ENCODE results near the gene TPRG1L. TPM values are rescaled to one million over a fixed set of nuclear protein-coding genes. Genes with fewer than 3 reads are reported as not detected.

Gene TPRG1L
- total RNA-seq, 2 experiments from 2014 or later = 9.2 to 10.4 TPM

GRCh38 chr1:3604997-3605823 lies 19.6 kb upstream of the TPRG1L start:
- ChIA-PET POLR2A (no interaction called here), CTCF (no interaction called here)
- Mint-ChIP-seq H3K4me1 (ENCODE audit: low read depth) (no peaks in the 10 kb centered on the region), H3K27ac (no peak overlapping the region), H3K36me3 (no peaks in the 10 kb centered on the region), H3K9me3 (no peaks in the 10 kb centered on the region), H3K4me3 (no peak overlapping the region), H3K27me3 (peaks cover 7% of the 10 kb centered on the region)
- intact Hi-C loops (cut with micrococcal nuclease) = no loop called here
- no peak for DNase-seq

GRCh38 chr1:3606779-3607702 lies 17.8 kb upstream of the TPRG1L start:
- H3K4me3 Mint-ChIP-seq = no peak overlapping the region
- DNase-seq = no peak
- CTCF ChIA-PET = interaction anchor here (1.4 to 1.5 kb wide), 2 partner anchors 7 to 12 kb away, joined by 4 to 6 read pairs; no protein-coding TSS in a partner anchor
- H3K27ac Mint-ChIP-seq = no peak overlapping the region
- no peaks in the 10 kb centered on the region for H3K36me3 Mint-ChIP-seq
- POLR2A ChIA-PET = no interaction called here
- H3K4me1 Mint-ChIP-seq (ENCODE audit: low read depth) = peaks cover 7% of the 10 kb centered on the region
- H3K9me3 Mint-ChIP-seq = no peaks in the 10 kb centered on the region
- intact Hi-C loops (cut with micrococcal nuclease) = no loop called here
- H3K27me3 Mint-ChIP-seq = peaks cover 14% of the 10 kb centered on the region

GRCh38 chr1:3607703-3608065 lies 17.1 kb upstream of the TPRG1L start:
- intact Hi-C loops (cut with micrococcal nuclease) = no loop called here
- ChIA-PET POLR2A (no interaction called here), CTCF (no interaction called here)
- Mint-ChIP-seq H3K4me1 (ENCODE audit: low read depth) (peaks cover 7% of the 10 kb centered on the region), H3K4me3 (no peak overlapping the region), H3K36me3 (no peaks in the 10 kb centered on the region), H3K27me3 (peaks cover 16% of the 10 kb centered on the region), H3K9me3 (no peaks in the 10 kb centered on the region), H3K27ac (no peak overlapping the region)
- no peak for DNase-seq

GRCh38 chr1:3608154-3608553 lies 16.7 kb upstream of the TPRG1L start:
- intact Hi-C loops (cut with micrococcal nuclease) = no loop called here
- Mint-ChIP-seq H3K4me1 (ENCODE audit: low read depth) (peaks cover 7% of the 10 kb centered on the region), H3K27me3 (peaks cover 16% of the 10 kb centered on the region), H3K4me3 (no peak overlapping the region), H3K36me3 (no peaks in the 10 kb centered on the region), H3K9me3 (no peaks in the 10 kb centered on the region), H3K27ac (no peak overlapping the region)
- no peak for DNase-seq
- ChIA-PET POLR2A (no interaction called here), CTCF (no interaction called here)

- ChIA-PET CTCF (interaction anchor here (1.4 kb wide), 1 partner anchor 12 kb away, joined by 3 read pairs; no protein-coding TSS in a partner anchor), POLR2A (no interaction called here)
- Mint-ChIP-seq H3K27ac (no peak overlapping the region), H3K9me3 (no peaks in the 10 kb centered on the region), H3K27me3 (peaks cover 16% of the 10 kb centered on the region), H3K36me3 (no peaks in the 10 kb centered on the region), H3K4me3 (no peak overlapping the region), H3K4me1 (ENCODE audit: low read depth) (peaks cover 7% of the 10 kb centered on the region)
- DNase-seq = no peak
- intact Hi-C loops (cut with micrococcal nuclease) = no loop called here
These were observed 15.6 kb upstream of the TPRG1L start for GRCh38 chr1:3609016-3609768.

- POLR2A ChIA-PET = no interaction called here
- no peak overlapping the region for H3K27ac Mint-ChIP-seq
- intact Hi-C loops (cut with micrococcal nuclease) = no loop called here
- DNase-seq = no peak
- no peaks in the 10 kb centered on the region for H3K36me3 Mint-ChIP-seq
- H3K4me1 Mint-ChIP-seq (ENCODE audit: low read depth) = peaks cover 7% of the 10 kb centered on the region
- no peaks in the 10 kb centered on the region for H3K9me3 Mint-ChIP-seq
- peaks cover 16% of the 10 kb centered on the region for H3K27me3 Mint-ChIP-seq
- no peak overlapping the region for H3K4me3 Mint-ChIP-seq
- CTCF ChIA-PET = interaction anchor here (1.4 kb wide), 1 partner anchor 11 kb away, joined by 3 read pairs; no protein-coding TSS in a partner anchor
These were observed 14.9 kb upstream of the TPRG1L start for GRCh38 chr1:3609769-3610526.

GRCh38 chr1:3610527-3611169 lies 14.2 kb upstream of the TPRG1L start:
- no peak overlapping the region for H3K27ac Mint-ChIP-seq
- H3K9me3 Mint-ChIP-seq = no peaks in the 10 kb centered on the region
- peaks cover 7% of the 10 kb centered on the region for H3K4me1 Mint-ChIP-seq (ENCODE audit: low read depth)
- DNase-seq = no peak
- CTCF ChIA-PET = interaction anchor here (1.4 kb wide), 1 partner anchor 11 kb away, joined by 3 read pairs; no protein-coding TSS in a partner anchor
- intact Hi-C loops (cut with micrococcal nuclease) = no loop called here
- H3K4me3 Mint-ChIP-seq = peak overlapping the region; percentile 18
- POLR2A ChIA-PET = no interaction called here
- no peaks in the 10 kb centered on the region for H3K36me3 Mint-ChIP-seq
- peaks cover 16% of the 10 kb centered on the region for H3K27me3 Mint-ChIP-seq

GRCh38 chr1:3611170-3612019 lies 13.4 kb upstream of the TPRG1L start, which contains the start of gene MEGF6:
MEGF6 (minus strand) TSS chr1:3611508; CDS start chr1:3611268, 240 bp downstream.
- intact Hi-C loops (cut with micrococcal nuclease) = no loop called here
- Mint-ChIP-seq H3K27ac (no peak within 1 kb of the TSS), H3K27me3 (peaks cover 16% of the 10 kb centered on the region), H3K9me3 (no peaks in the 10 kb centered on the region), H3K36me3 (no peaks in the 10 kb centered on the region), H3K4me3 (peak within 1 kb of the TSS; percentile 52), H3K4me1 (ENCODE audit: low read depth) (peaks cover 7% of the 10 kb centered on the region)
- ChIA-PET POLR2A (no interaction called here), CTCF (no interaction called here)
- peak; percentile 63 for DNase-seq

GRCh38 chr1:3612123-3612522 lies 12.7 kb upstream of the TPRG1L start:
- CTCF ChIA-PET = no interaction called here
- H3K9me3 Mint-ChIP-seq = no peaks in the 10 kb centered on the region
- intact Hi-C loops (cut with micrococcal nuclease) = no loop called here
- H3K27me3 Mint-ChIP-seq = peaks cover 16% of the 10 kb centered on the region
- peak overlapping the region; percentile 52 for H3K4me3 Mint-ChIP-seq
- no peaks in the 10 kb centered on the region for H3K36me3 Mint-ChIP-seq
- DNase-seq = no peak
- H3K27ac Mint-ChIP-seq = no peak overlapping the region
- POLR2A ChIA-PET = no interaction called here
- H3K4me1 Mint-ChIP-seq (ENCODE audit: low read depth) = peaks cover 7% of the 10 kb centered on the region

- no peaks in the 10 kb centered on the region for H3K36me3 Mint-ChIP-seq
- H3K4me3 Mint-ChIP-seq = no peak overlapping the region
- POLR2A ChIA-PET = no interaction called here
- CTCF ChIA-PET = interaction anchor here (0.7 to 2.5 kb wide), 5 partner anchors 9 to 162 kb away, joined by 3 to 11 read pairs (median 4); no protein-coding TSS in a partner anchor
- H3K27me3 Mint-ChIP-seq = peaks cover 9% of the 10 kb centered on the region
- H3K4me1 Mint-ChIP-seq (ENCODE audit: low read depth) = peaks cover 7% of the 10 kb centered on the region
- H3K27ac Mint-ChIP-seq = no peak overlapping the region
- H3K9me3 Mint-ChIP-seq = no peaks in the 10 kb centered on the region
- DNase-seq = peak; percentile 24
- intact Hi-C loops (cut with micrococcal nuclease) = no loop called here
These were observed 9.8 kb upstream of the TPRG1L start for GRCh38 chr1:3614755-3615742.

All from activated CD4-positive, alpha-beta memory T cell treated with anti-CD3 and anti-CD28 coated beads for 36 hours (primary cell).